ENCODE data around the gene CXXC1. TPM values are rescaled to one million over a fixed set of nuclear protein-coding genes. Genes with fewer than 3 reads are reported as not detected.
"Not testable (repeated sequence)": the region's sequence is repeated elsewhere in the genome, so short reads cannot be mapped to it uniquely, and the experiment has no call there.

The CXXC1 gene
- total RNA-seq, 1 experiment from 2014 or later, result 43.0 TPM

- no peaks in the 10 kb centered on the region for H3K36me3 ChIP-seq (ENCODE audit: insufficient read depth, low read length)
- no peak overlapping the region for H3K4me3 ChIP-seq (ENCODE audit: low read length)
- H4K20me1 ChIP-seq (ENCODE audit: insufficient read depth, low read depth, low read length), result no peaks in the 10 kb centered on the region
- no peak overlapping the region for H2AFZ ChIP-seq (ENCODE audit: low read length)
- H3K9ac ChIP-seq (ENCODE audit: low read length), result no peak overlapping the region
- no peak overlapping the region for H3K27ac ChIP-seq (ENCODE audit: low read length)
- peaks cover 22% of the 10 kb centered on the region for H3K4me1 ChIP-seq (ENCODE audit: low read length)
- no peak overlapping the region for H3K4me2 ChIP-seq (ENCODE audit: low read depth, low read length, poor library complexity, severe bottlenecking)
- H3K9me3 ChIP-seq (ENCODE audit: low read length), result no peaks in the 10 kb centered on the region
- H3K79me2 ChIP-seq (ENCODE audit: low read length), result no peaks in the 10 kb centered on the region
- no peak for DNase-seq
- H3K9me2 ChIP-seq (replicated peaks; ENCODE audit: insufficient read depth, low read length), result no peaks in the 10 kb centered on the region
- H3K27me3 ChIP-seq (ENCODE audit: low read length), result no peaks in the 10 kb centered on the region
Observed at GRCh38 chr18:50262977-50263376, 24.5 kb downstream of the CXXC1 start.

- no peaks in the 10 kb centered on the region for H4K20me1 ChIP-seq (ENCODE audit: insufficient read depth, low read depth, low read length)
- H3K9ac ChIP-seq (ENCODE audit: low read length), result no peak overlapping the region
- no peak overlapping the region for H2AFZ ChIP-seq (ENCODE audit: low read length)
- no peak overlapping the region for H3K4me3 ChIP-seq (ENCODE audit: low read length)
- no peaks in the 10 kb centered on the region for H3K9me3 ChIP-seq (ENCODE audit: low read length)
- H3K27ac ChIP-seq (ENCODE audit: low read length), result no peak overlapping the region
- H3K4me1 ChIP-seq (ENCODE audit: low read length), result no peaks in the 10 kb centered on the region
- no peak overlapping the region for H3K4me2 ChIP-seq (ENCODE audit: low read depth, low read length, poor library complexity, severe bottlenecking)
- H3K36me3 ChIP-seq (ENCODE audit: insufficient read depth, low read length), result no peaks in the 10 kb centered on the region
- H3K9me2 ChIP-seq (replicated peaks; ENCODE audit: insufficient read depth, low read length), result no peaks in the 10 kb centered on the region
- no peaks in the 10 kb centered on the region for H3K79me2 ChIP-seq (ENCODE audit: low read length)
- DNase-seq, result no peak
- no peaks in the 10 kb centered on the region for H3K27me3 ChIP-seq (ENCODE audit: low read length)
Observed at GRCh38 chr18:50250935-50251334, 36.6 kb downstream of the CXXC1 start.

GRCh38 chr18:50249576-50249975 lies 37.9 kb downstream of the CXXC1 start:
- no peak overlapping the region for H3K27ac ChIP-seq (ENCODE audit: low read length)

GRCh38 chr18:50247561-50247960 lies 39.9 kb downstream of the CXXC1 start:
- no peak overlapping the region for H2AFZ ChIP-seq (ENCODE audit: low read length)
- no peak overlapping the region for H3K27ac ChIP-seq (ENCODE audit: low read length)
- no peaks in the 10 kb centered on the region for H3K79me2 ChIP-seq (ENCODE audit: low read length)
- no peaks in the 10 kb centered on the region for H3K9me2 ChIP-seq (replicated peaks; ENCODE audit: insufficient read depth, low read length)
- H3K27me3 ChIP-seq (ENCODE audit: low read length), result no peaks in the 10 kb centered on the region
- DNase-seq, result no peak
- H3K36me3 ChIP-seq (ENCODE audit: insufficient read depth, low read length), result no peaks in the 10 kb centered on the region
- H3K4me2 ChIP-seq (ENCODE audit: low read depth, low read length, poor library complexity, severe bottlenecking), result no peak overlapping the region
- no peak overlapping the region for H3K9ac ChIP-seq (ENCODE audit: low read length)
- no peaks in the 10 kb centered on the region for H3K9me3 ChIP-seq (ENCODE audit: low read length)
- no peaks in the 10 kb centered on the region for H4K20me1 ChIP-seq (ENCODE audit: insufficient read depth, low read depth, low read length)
- no peak overlapping the region for H3K4me3 ChIP-seq (ENCODE audit: low read length)
- no peaks in the 10 kb centered on the region for H3K4me1 ChIP-seq (ENCODE audit: low read length)

More at GRCh38 chr18:50249576-50249975, 37.9 kb downstream of the CXXC1 start:
- DNase-seq, result no peak
- Histone ChIP-seq H3K27me3 (ENCODE audit: low read length) (no peaks in the 10 kb centered on the region), H3K4me2 (ENCODE audit: low read depth, low read length, poor library complexity, severe bottlenecking) (no peak overlapping the region), H3K9me2 (replicated peaks; ENCODE audit: insufficient read depth, low read length) (no peaks in the 10 kb centered on the region), H2AFZ (ENCODE audit: low read length) (no peak overlapping the region), H3K4me3 (ENCODE audit: low read length) (no peak overlapping the region), H3K9me3 (ENCODE audit: low read length) (no peaks in the 10 kb centered on the region), H3K79me2 (ENCODE audit: low read length) (no peaks in the 10 kb centered on the region), H3K4me1 (ENCODE audit: low read length) (no peaks in the 10 kb centered on the region), H3K36me3 (ENCODE audit: insufficient read depth, low read length) (no peaks in the 10 kb centered on the region), H3K9ac (ENCODE audit: low read length) (no peak overlapping the region), H4K20me1 (ENCODE audit: insufficient read depth, low read depth, low read length) (no peaks in the 10 kb centered on the region)

- H3K27ac ChIP-seq (ENCODE audit: low read length); H3K9me3 ChIP-seq (ENCODE audit: low read length); H2AFZ ChIP-seq (ENCODE audit: low read length); H3K27me3 ChIP-seq (ENCODE audit: low read length); H3K4me3 ChIP-seq (ENCODE audit: low read length); H3K9ac ChIP-seq (ENCODE audit: low read length); DNase-seq; H3K4me1 ChIP-seq (ENCODE audit: low read length); H3K4me2 ChIP-seq (ENCODE audit: low read depth, low read length, poor library complexity, severe bottlenecking); H4K20me1 ChIP-seq (ENCODE audit: insufficient read depth, low read depth, low read length); H3K9me2 ChIP-seq (replicated peaks; ENCODE audit: insufficient read depth, low read length); H3K36me3 ChIP-seq (ENCODE audit: insufficient read depth, low read length); H3K79me2 ChIP-seq (ENCODE audit: low read length): not testable (repeated sequence)
Observed at GRCh38 chr18:50241768-50242167, 45.7 kb downstream of the CXXC1 start.

- H3K4me1 ChIP-seq (ENCODE audit: low read length), result no peaks in the 10 kb centered on the region
- no peaks in the 10 kb centered on the region for H3K9me2 ChIP-seq (replicated peaks; ENCODE audit: insufficient read depth, low read length)
- DNase-seq, result no peak
- H4K20me1 ChIP-seq (ENCODE audit: insufficient read depth, low read depth, low read length), result no peaks in the 10 kb centered on the region
- no peak overlapping the region for H3K27ac ChIP-seq (ENCODE audit: low read length)
- H3K27me3 ChIP-seq (ENCODE audit: low read length), result no peaks in the 10 kb centered on the region
- H3K4me2 ChIP-seq (ENCODE audit: low read depth, low read length, poor library complexity, severe bottlenecking), result no peak overlapping the region
- no peaks in the 10 kb centered on the region for H3K36me3 ChIP-seq (ENCODE audit: insufficient read depth, low read length)
- H3K4me3 ChIP-seq (ENCODE audit: low read length), result no peak overlapping the region
- no peak overlapping the region for H3K9ac ChIP-seq (ENCODE audit: low read length)
- no peaks in the 10 kb centered on the region for H3K79me2 ChIP-seq (ENCODE audit: low read length)
- no peak overlapping the region for H2AFZ ChIP-seq (ENCODE audit: low read length)
- H3K9me3 ChIP-seq (ENCODE audit: low read length), result no peaks in the 10 kb centered on the region
Observed at GRCh38 chr18:50240080-50240563, 47.4 kb downstream of the CXXC1 start.

GRCh38 chr18:50232419-50232818 lies 55.1 kb downstream of the CXXC1 start:
- no peak overlapping the region for H2AFZ ChIP-seq (ENCODE audit: low read length)
- DNase-seq, result no peak
- no peaks in the 10 kb centered on the region for H3K36me3 ChIP-seq (ENCODE audit: insufficient read depth, low read length)
- H3K9me2 ChIP-seq (replicated peaks; ENCODE audit: insufficient read depth, low read length), result no peaks in the 10 kb centered on the region
- no peaks in the 10 kb centered on the region for H4K20me1 ChIP-seq (ENCODE audit: insufficient read depth, low read depth, low read length)
- H3K27me3 ChIP-seq (ENCODE audit: low read length), result no peaks in the 10 kb centered on the region
- H3K4me2 ChIP-seq (ENCODE audit: low read depth, low read length, poor library complexity, severe bottlenecking), result no peak overlapping the region
- H3K9me3 ChIP-seq (ENCODE audit: low read length), result no peaks in the 10 kb centered on the region
- no peak overlapping the region for H3K27ac ChIP-seq (ENCODE audit: low read length)
- no peaks in the 10 kb centered on the region for H3K79me2 ChIP-seq (ENCODE audit: low read length)
- no peak overlapping the region for H3K9ac ChIP-seq (ENCODE audit: low read length)
- H3K4me1 ChIP-seq (ENCODE audit: low read length), result no peaks in the 10 kb centered on the region
- H3K4me3 ChIP-seq (ENCODE audit: low read length), result no peak overlapping the region

All from Karpas-422 (cell line).